Endothelial cell of umbilical vein (primary cell): ENCODE measurements around the gene OR13J1. TPM values are rescaled to one million over a fixed set of nuclear protein-coding genes. Genes with fewer than 3 reads are reported as not detected.

Experiments
- BruUV-seq: library from RNA; stranded (reverse); fragments of 400-500 nt; replicated peaks from 2 replicates; lab custom pipeline; 2021; lab: Mats Ljungman, UMichigan
- CTCF ChIA-PET: fragments of 300-600, 350-600 bp; sonication (Branson Sonifier 250); formaldehyde crosslinking; loops from one replicate; lab custom pipeline; 2021; ENCODE audit warnings: antibody characterized with exemption, inconsistent platforms; lab: Charles Lee
- POLR2A ChIA-PET: fragments of 300-600, 350-600 bp; sonication (Branson Sonifier 250); formaldehyde crosslinking; loops from one replicate; lab custom pipeline; 2021; ENCODE audit warnings: antibody characterized with exemption, inconsistent platforms; lab: Charles Lee
- DNase-seq: peaks from one replicate; pipeline ENCODE4 v3.0.0-alpha.2; 2011; ENCODE audit warnings: low read depth, low spot score
- FAIRE-seq: peaks from 2 replicates; lab custom pipeline; 2011; peaks lifted over from hg19 to GRCh38; lab: Jason Lieb, UNC
- H2AFZ ChIP-seq: 2 replicates; pipeline ENCODE4 v1.6.0; 2012; ENCODE audit warnings: low read depth, low read length, control low read depth, inconsistent platforms
- H3K27ac ChIP-seq: 2 replicates; pipeline ENCODE4 v1.5.1; 2011; ENCODE audit warnings: low read depth, mild to moderate bottlenecking, control low read depth, low read length, moderate library complexity; ENCODE audit not compliant: insufficient read depth
- H3K27me3 ChIP-seq, 2 experiments: 2 replicates each; pipeline versions ENCODE4 v1.6.0 to v1.6.1; 2011; ENCODE audit warnings: low read length in 2 of 2, mixed read lengths in 1 of 2; ENCODE audit not compliant: control insufficient read depth in 2 of 2, insufficient read depth in 2 of 2
- H3K36me3 ChIP-seq, 2 experiments: 2 replicates in 1 of 2; 3 replicates in 1 of 2; pipeline ENCODE4 v1.5.1; 2011; ENCODE audit warnings: low read length in 2 of 2, mild to moderate bottlenecking in 1 of 2, moderate library complexity in 1 of 2; ENCODE audit not compliant: control insufficient read depth in 2 of 2, insufficient read depth in 2 of 2; ENCODE audit errors: extremely low read depth in 1 of 2
- H3K4me1 ChIP-seq: 3 replicates; pipeline ENCODE4 v1.5.1; 2011; ENCODE audit warnings: mild to moderate bottlenecking, low read length; ENCODE audit not compliant: control insufficient read depth, insufficient read depth; ENCODE audit errors: extremely low read depth
- H3K4me2 ChIP-seq: 2 replicates; pipeline ENCODE4 v1.6.1; 2011; ENCODE audit warnings: low read length, control low read depth, mixed read lengths; ENCODE audit not compliant: insufficient read depth
- H3K4me3 ChIP-seq, 3 experiments: fragments of 200-600 bp in 1 of 3; sonication (generic), shearing (Covaris generic) in 1 of 3; replicated peaks in 1 of 3; 2 replicates each; pipeline ENCODE4 v1.5.1; 2011 to 2016; ENCODE audit warnings: control low read depth in 3 of 3, low read length in 3 of 3, mild to moderate bottlenecking in 2 of 3, inconsistent platforms in 1 of 3, low read depth in 1 of 3, moderate library complexity in 1 of 3; ENCODE audit not compliant: insufficient read depth in 1 of 3
- H3K79me2 ChIP-seq: 2 replicates; pipeline ENCODE4 v1.6.0; 2012; ENCODE audit warnings: low read length, inconsistent platforms; ENCODE audit not compliant: control insufficient read depth, insufficient read depth
- H3K9ac ChIP-seq: replicated peaks from 2 replicates; pipeline ENCODE3; 2011; ENCODE audit warnings: low read length, control low read depth; ENCODE audit not compliant: insufficient read depth; ENCODE audit errors: extremely low read depth
- H3K9me1 ChIP-seq: replicated peaks from 3 replicates; pipeline ENCODE4 v1.6.0; 2011; ENCODE audit warnings: mild to moderate bottlenecking, low read length; ENCODE audit not compliant: control insufficient read depth, insufficient read depth; ENCODE audit errors: extremely low read depth
- H3K9me3 ChIP-seq: replicated peaks from 2 replicates; pipeline ENCODE4 v1.5.1; 2012; ENCODE audit warnings: low read length, inconsistent platforms; ENCODE audit not compliant: control insufficient read depth, insufficient read depth
- H4K20me1 ChIP-seq: replicated peaks from 2 replicates; pipeline ENCODE3; 2011; ENCODE audit warnings: mild to moderate bottlenecking, low read length; ENCODE audit not compliant: control insufficient read depth, insufficient read depth; ENCODE audit errors: extremely low read depth
- CTCF ChIP-seq, 2 donors: IDR thresholded peaks; 1 replicate in 1 of 2; 2 replicates in 1 of 2; pipeline ENCODE4 v1.5.1; 2011; ENCODE audit warnings: low read length in 2 of 2, mild to moderate bottlenecking in 2 of 2, moderate library complexity in 2 of 2, control low read depth in 1 of 2, inconsistent platforms in 1 of 2, low read depth in 1 of 2; ENCODE audit not compliant: insufficient read depth in 1 of 2; ENCODE audit errors: extremely low read depth in 1 of 2
- EZH2 ChIP-seq: IDR thresholded peaks from 2 replicates; pipeline ENCODE4 v1.6.1; 2012; ENCODE audit warnings: borderline replicate concordance, low read depth, mild to moderate bottlenecking, moderate library complexity, low read length, inconsistent platforms; ENCODE audit not compliant: severe bottlenecking
- FOS ChIP-seq: IDR thresholded peaks from 2 replicates; pipeline ENCODE4 v1.6.1; 2011; ENCODE audit warnings: mild to moderate bottlenecking, low read length, moderate library complexity, borderline replicate concordance; ENCODE audit not compliant: insufficient read depth
- GATA2 ChIP-seq: IDR thresholded peaks from 2 replicates; pipeline ENCODE4 v1.7.0; 2011; ENCODE audit warnings: low read depth, mild to moderate bottlenecking, moderate library complexity, mixed read lengths, low read length; ENCODE audit not compliant: insufficient read length, insufficient read depth
- JUN ChIP-seq: IDR thresholded peaks from 2 replicates; pipeline ENCODE4 v1.6.1; 2011; ENCODE audit warnings: borderline replicate concordance, low read depth; ENCODE audit not compliant: insufficient read length, insufficient read depth
- MAX ChIP-seq: IDR thresholded peaks from 2 replicates; pipeline ENCODE4 v1.6.1; 2011; ENCODE audit not compliant: insufficient read depth, insufficient read length
- MYC ChIP-seq: IDR thresholded peaks from one replicate; pipeline ENCODE4 v1.6.1; 2011; ENCODE audit warnings: mild to moderate bottlenecking, low read depth, low read length
- POLR2A ChIP-seq: IDR thresholded peaks from 2 replicates; pipeline ENCODE4 v1.6.1; 2012; ENCODE audit warnings: low read depth, mild to moderate bottlenecking, control low read depth, low read length
- POLR2AphosphoS5 ChIP-seq: IDR thresholded peaks from 2 replicates; pipeline ENCODE4 v1.6.1; 2012; ENCODE audit warnings: low read depth, mild to moderate bottlenecking, control low read depth, low read length, moderate library complexity; ENCODE audit not compliant: insufficient read depth
- dilution Hi-C: fragments of 300-500 bp; cut with MboI; formaldehyde crosslinking; loops from one replicate; pipeline ENCODE4 v1.15.0; 2019; ENCODE audit warnings: low sequenced_read_pairs; ENCODE audit not compliant: extremely low pct_ligation_motif_present
- intact Hi-C: fragments of 100-400 bp; cut with micrococcal nuclease; formaldehyde crosslinking; loops from one replicate; pipeline ENCODE4 v1.10.0; 2022
- polyA plus RNA-seq, 4 experiments: library from polyadenylated mRNA; depleted of rRNA in 3 of 4; stranded (reverse) in 3 of 4; unstranded in 1 of 4; fragments of >200 nt; gene quantifications; 2 replicates each; pipeline versions ENCODE4 v1.2.1 to v1.2.3, GENCODE V29; 2011 to 2012; ENCODE audit warnings: missing spikeins in 1 of 4
- total RNA-seq: library from RNA; stranded (reverse); gene quantifications from 2 replicates; pipeline ENCODE4 v1.2.3, GENCODE V29; 2021

OR13J1 gene
- total and polyA plus RNA-seq, 2 donors (not counting 3 experiments of a cell fraction or from before 2014, with no cell fraction given) = not detected

- Histone ChIP-seq H3K4me3 (no peak overlapping the region), H2AFZ (no peak overlapping the region), H4K20me1 (no peaks in the 10 kb centered on the region), H3K9me3 (no peaks in the 10 kb centered on the region), H3K36me3 (no peaks in the 10 kb centered on the region), H3K4me2 (no peak overlapping the region), H3K9me1 (no peaks in the 10 kb centered on the region), H3K9ac (no peak overlapping the region), H3K79me2 (no peaks in the 10 kb centered on the region), H3K27ac (no peak overlapping the region), H3K27me3 (peaks cover 8 to 35% of the 10 kb centered on the region in 2 experiments), H3K4me1 (no peaks in the 10 kb centered on the region)
- ChIA-PET CTCF (interaction anchor here (1.1 to 4.8 kb wide), 2 partner anchors 20 to 92 kb away, joined by 3 to 27 read pairs; no protein-coding TSS in a partner anchor), POLR2A (no interaction called here)
- TF ChIP-seq GATA2 (no peak), POLR2A (no peak), FOS (no peak), POLR2AphosphoS5 (no peak), MYC (no peak), EZH2 (no peak), JUN (no peak), MAX (no peak), CTCF (IDR thresholded peaks at IDR 0.05; ENCODE audit: extremely low read depth in 1 of 2, insufficient read depth in 1 of 2, low read depth in 1 of 2, low read length in 2 of 2) (no peak)
- DNase-seq = no peak
- BruUV-seq = no TSS peak
- FAIRE-seq = no peak
- intact Hi-C loops = no loop called here
- dilution Hi-C loops = no loop called here
Observed at GRCh38 chr9:35862328-35862727, 7.9 kb downstream of the OR13J1 start.
